NB4 (cell line): ENCODE measurements around the gene ABCB1.

Source experiments
- CTCF ChIP-seq: IDR thresholded peaks from one replicate; pipeline ENCODE4 v1.5.1; 2012; ENCODE audit warnings: low read depth, low read length
- MAX ChIP-seq: IDR thresholded peaks from 2 replicates; pipeline ENCODE4 v1.6.1; 2011; ENCODE audit warnings: low read depth, low read length
- POLR2A ChIP-seq: IDR thresholded peaks from 2 replicates; pipeline ENCODE4 v1.6.1; 2011; ENCODE audit warnings: mild to moderate bottlenecking; ENCODE audit not compliant: insufficient read length; ENCODE audit errors: extremely low read depth

DNA sequence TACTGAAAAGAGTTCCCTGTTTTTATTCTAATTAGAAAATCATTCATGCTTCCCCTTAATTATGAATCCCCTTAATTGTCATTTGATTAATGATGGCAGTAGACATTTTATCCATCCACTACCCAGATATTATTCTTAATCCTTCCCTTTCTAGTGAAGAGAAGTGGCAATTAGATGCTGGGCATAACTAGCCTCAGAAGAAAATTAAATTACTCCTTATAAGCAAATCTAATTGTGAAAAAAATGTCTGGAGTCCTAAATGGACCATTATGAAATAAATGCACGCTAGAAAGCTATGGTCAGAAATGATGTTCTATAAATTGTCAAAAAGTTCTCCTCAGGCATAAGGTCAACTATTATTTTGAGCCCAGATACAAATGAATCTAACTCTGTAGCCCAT, 4.5 kb downstream of the ABCB1 start:
- TF ChIP-seq POLR2A: no peak
- no peak for TF ChIP-seq CTCF
- no peak for TF ChIP-seq MAX
